Measurements from ENCODE around the gene SMAD7.

GRCh38 chr18:48898521-48898920, 52.2 kb downstream of the SMAD7 start:
- no peak for TF ChIP-seq EZH2 (IDR thresholded peaks at IDR 0.05; ENCODE audit: low read depth)
- TF ChIP-seq, protein P1, sequence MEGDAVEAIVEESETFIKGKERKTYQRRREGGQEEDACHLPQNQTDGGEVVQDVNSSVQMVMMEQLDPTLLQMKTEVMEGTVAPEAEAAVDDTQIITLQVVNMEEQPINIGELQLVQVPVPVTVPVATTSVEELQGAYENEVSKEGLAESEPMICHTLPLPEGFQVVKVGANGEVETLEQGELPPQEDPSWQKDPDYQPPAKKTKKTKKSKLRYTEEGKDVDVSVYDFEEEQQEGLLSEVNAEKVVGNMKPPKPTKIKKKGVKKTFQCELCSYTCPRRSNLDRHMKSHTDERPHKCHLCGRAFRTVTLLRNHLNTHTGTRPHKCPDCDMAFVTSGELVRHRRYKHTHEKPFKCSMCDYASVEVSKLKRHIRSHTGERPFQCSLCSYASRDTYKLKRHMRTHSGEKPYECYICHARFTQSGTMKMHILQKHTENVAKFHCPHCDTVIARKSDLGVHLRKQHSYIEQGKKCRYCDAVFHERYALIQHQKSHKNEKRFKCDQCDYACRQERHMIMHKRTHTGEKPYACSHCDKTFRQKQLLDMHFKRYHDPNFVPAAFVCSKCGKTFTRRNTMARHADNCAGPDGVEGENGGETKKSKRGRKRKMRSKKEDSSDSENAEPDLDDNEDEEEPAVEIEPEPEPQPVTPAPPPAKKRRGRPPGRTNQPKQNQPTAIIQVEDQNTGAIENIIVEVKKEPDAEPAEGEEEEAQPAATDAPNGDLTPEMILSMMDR (conservative IDR thresholded peaks at IDR 0.05), result no peak
